ENCODE results near the gene ETV3.
"Not testable (repeated sequence)": the region's sequence is repeated elsewhere in the genome, so short reads cannot be mapped to it uniquely, and the experiment has no call there.

ETV3 gene

DNA sequence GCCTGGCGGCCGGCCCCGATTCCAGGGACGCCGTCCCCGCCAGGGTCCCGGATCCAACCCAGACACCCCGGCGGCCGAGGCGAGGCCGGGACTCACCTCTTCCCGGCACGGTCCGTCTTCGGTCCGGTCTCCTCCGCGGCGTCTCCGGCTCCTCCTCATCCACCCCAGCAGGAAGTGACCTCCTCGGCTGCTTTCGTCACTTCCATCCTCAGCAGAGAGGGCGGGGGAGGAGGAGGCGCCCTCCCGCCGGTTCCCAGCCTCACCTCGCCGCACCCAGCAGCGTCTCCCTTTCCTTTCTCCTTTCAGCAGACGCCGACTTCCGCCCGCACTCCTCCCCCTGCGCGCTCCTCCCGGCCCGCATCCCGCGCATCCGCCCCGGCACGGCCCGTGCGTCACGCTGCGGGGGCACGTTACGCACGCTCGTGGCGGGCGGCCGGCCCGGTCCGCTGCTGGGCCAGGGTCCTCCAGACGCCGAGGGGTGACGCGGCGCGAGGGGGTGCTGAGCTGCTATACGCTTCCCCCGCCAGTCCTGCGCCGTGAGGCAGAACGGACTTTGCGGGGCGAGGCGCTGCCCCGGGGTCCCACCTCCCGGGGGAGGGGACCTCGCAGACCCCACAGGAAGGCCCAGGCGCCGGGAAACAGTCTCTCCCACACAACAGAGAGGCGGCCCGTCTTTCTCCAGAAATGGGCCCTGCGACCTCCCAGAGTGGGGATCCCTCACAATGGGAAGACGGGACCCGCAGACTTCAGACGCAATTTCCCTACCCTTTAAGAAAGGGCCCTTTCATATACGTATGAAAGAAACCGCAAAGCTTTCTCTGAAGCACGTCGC, at the start of gene ETV3:
Gene ETV3, minus strand, starts transcription at position 176 of the 832 bp plus-strand sequence. CDS start 2,043 bp downstream, outside the sequence.
- no peaks in the 10 kb centered on the region for H3K27me3 ChIP-seq (ENCODE audit: control insufficient read depth in 1 of 2, insufficient read depth in 2 of 2, low read length in 2 of 2)
- H3K4me1 ChIP-seq (ENCODE audit: control insufficient read depth in 1 of 2, insufficient read depth in 2 of 2, low read length in 2 of 2), result peaks cover 34 to 46% of the 10 kb centered on the region in 2 donors
- H3K9ac ChIP-seq (ENCODE audit: low read depth in 1 of 2, low read length in 2 of 2), result peak within 1 kb of the TSS; percentile 91 to 95
- peaks cover 24 to 27% of the 10 kb centered on the region in 2 donors for H3K36me3 ChIP-seq (ENCODE audit: control insufficient read depth in 1 of 2, insufficient read depth in 2 of 2, low read length in 2 of 2)
- H3K4me3 ChIP-seq (ENCODE audit: low read depth in 1 of 2, low read length in 2 of 2), result peak within 1 kb of the TSS; percentile 76 to 93
- H3K9me3 ChIP-seq (ENCODE audit: control insufficient read depth in 1 of 2, low read length in 2 of 2), result no peaks in the 10 kb centered on the region
- H3K27ac ChIP-seq (ENCODE audit: low read depth, low read length), result peak within 1 kb of the TSS; percentile 96

DNA sequence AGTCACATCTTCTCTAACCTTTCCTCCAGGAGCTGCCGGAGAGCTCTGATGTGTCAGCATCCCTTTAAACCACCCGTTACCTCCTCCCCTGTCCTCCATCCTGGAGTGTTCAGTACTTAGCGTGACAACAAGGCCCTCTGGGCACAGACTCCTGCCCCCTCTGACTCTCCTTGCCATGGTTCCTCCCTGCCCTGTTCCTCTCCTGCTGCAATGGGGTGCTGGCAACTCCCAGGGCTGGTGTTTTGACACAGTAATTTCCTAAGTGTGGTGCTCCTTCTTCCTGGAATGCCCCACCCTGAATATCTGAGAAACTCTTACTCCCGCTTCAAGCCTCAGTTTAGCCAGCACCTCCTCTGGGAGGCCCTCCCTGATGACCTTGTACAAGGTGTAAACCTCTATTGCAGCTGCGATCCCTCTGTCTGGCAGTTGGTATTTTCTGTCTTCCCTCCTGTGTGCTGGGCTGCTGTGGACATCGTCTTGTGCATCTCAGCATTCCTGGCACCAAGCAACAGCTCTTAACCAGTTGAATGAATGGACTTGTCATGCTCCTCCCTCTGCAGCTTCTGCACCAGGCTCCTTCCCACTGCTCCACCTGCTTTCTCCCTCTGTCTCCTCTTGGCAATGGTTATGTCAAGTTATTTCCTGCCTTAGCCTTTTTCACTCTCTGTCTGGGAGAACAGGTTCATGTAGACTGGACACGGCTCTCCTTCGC, 48.2 kb upstream of the ETV3 start:
- H3K4me3 ChIP-seq (ENCODE audit: low read depth in 1 of 2, low read length in 2 of 2), result no peak overlapping the region
- H3K27ac ChIP-seq (ENCODE audit: low read depth, low read length), result no peak overlapping the region
- no peak overlapping the region for H3K9ac ChIP-seq (ENCODE audit: low read depth in 1 of 2, low read length in 2 of 2)
- H3K9me3 ChIP-seq (ENCODE audit: control insufficient read depth in 1 of 2, low read length in 2 of 2), result no peaks in the 10 kb centered on the region
- H3K36me3 ChIP-seq (ENCODE audit: control insufficient read depth in 1 of 2, insufficient read depth in 2 of 2, low read length in 2 of 2), result no peaks in the 10 kb centered on the region
- H3K27me3 ChIP-seq (ENCODE audit: control insufficient read depth in 1 of 2, insufficient read depth in 2 of 2, low read length in 2 of 2), result no peaks in the 10 kb centered on the region
- H3K4me1 ChIP-seq (ENCODE audit: control insufficient read depth in 1 of 2, insufficient read depth in 2 of 2, low read length in 2 of 2), result no peaks in the 10 kb centered on the region

DNA sequence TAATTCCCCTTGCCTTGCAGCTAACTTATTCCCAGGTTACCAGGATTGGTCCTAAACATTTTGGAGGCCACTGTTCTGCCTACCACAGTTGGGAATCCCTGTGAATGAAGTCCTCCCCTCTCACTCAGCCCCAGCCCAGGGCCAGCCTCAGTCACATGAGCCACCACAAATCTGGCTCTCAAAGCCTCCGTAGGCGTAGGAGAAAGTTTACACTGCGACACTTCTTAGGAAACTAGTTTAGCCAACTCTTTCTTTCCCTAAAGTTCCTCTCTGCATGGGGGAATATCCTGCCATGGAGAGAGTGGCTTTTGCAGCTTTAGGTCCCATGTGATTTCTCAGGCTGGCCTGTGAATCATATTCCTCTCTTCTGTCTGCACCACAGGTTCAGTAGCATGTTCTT, 45.7 kb upstream of the ETV3 start:
- no peaks in the 10 kb centered on the region for H3K36me3 ChIP-seq (ENCODE audit: control insufficient read depth in 1 of 2, insufficient read depth in 2 of 2, low read length in 2 of 2)
- H3K9me3 ChIP-seq (ENCODE audit: control insufficient read depth in 1 of 2, low read length in 2 of 2), result no peaks in the 10 kb centered on the region
- no peaks in the 10 kb centered on the region for H3K4me1 ChIP-seq (ENCODE audit: control insufficient read depth in 1 of 2, insufficient read depth in 2 of 2, low read length in 2 of 2)
- no peaks in the 10 kb centered on the region for H3K27me3 ChIP-seq (ENCODE audit: control insufficient read depth in 1 of 2, insufficient read depth in 2 of 2, low read length in 2 of 2)
- H3K27ac ChIP-seq (ENCODE audit: low read depth, low read length), result no peak overlapping the region
- H3K9ac ChIP-seq (ENCODE audit: low read depth in 1 of 2, low read length in 2 of 2), result no peak overlapping the region
- no peak overlapping the region for H3K4me3 ChIP-seq (ENCODE audit: low read depth in 1 of 2, low read length in 2 of 2)

DNA sequence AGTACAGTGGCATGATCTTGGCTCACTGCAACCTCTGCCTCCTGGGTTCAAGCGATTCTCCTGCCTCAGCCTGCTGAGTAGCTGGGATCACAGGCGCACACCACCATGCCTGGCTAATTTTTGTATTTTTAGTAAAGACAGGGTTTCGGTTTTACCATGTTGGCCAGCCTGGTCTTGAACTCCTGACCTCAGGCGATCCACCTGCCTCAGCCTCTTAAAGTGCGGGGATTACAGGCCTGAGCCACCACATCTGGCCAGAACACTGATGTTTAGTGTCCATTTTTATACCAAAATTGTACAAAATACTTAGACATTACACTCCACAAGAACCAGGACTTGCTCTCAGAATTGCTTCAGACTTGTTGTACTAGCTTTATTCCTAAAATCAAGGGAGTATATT, 44.2 kb upstream of the ETV3 start:
- not testable (repeated sequence) for H3K27ac ChIP-seq (ENCODE audit: low read depth, low read length); H3K9ac ChIP-seq (ENCODE audit: low read depth in 1 of 2, low read length in 2 of 2); H3K27me3 ChIP-seq (ENCODE audit: control insufficient read depth in 1 of 2, insufficient read depth in 2 of 2, low read length in 2 of 2); H3K4me3 ChIP-seq (ENCODE audit: low read depth in 1 of 2, low read length in 2 of 2); H3K36me3 ChIP-seq (ENCODE audit: control insufficient read depth in 1 of 2, insufficient read depth in 2 of 2, low read length in 2 of 2); H3K9me3 ChIP-seq (ENCODE audit: control insufficient read depth in 1 of 2, low read length in 2 of 2); H3K4me1 ChIP-seq (ENCODE audit: control insufficient read depth in 1 of 2, insufficient read depth in 2 of 2, low read length in 2 of 2)

DNA sequence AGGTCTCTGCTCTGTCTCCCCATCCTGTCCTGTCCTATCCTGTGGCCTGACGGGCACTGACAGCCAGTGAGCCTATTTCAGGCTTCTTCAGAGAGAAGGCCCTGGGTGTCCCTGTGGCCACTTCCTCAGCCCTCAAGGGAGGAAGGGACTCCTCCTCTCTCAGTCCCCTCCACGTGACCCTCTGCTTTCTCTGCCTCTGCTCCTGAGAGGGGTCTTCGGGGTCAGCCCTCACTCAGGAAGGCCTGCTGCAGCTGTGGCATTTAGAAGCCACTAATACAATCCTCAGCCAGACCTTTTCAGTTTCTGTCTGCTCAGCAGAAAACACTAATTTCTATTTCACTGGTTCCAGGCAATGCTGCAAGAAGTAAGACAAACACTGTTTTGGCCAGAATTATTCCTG, 43.6 kb upstream of the ETV3 start:
- H3K9me3 ChIP-seq (ENCODE audit: control insufficient read depth in 1 of 2, low read length in 2 of 2), result no peaks in the 10 kb centered on the region
- H3K36me3 ChIP-seq (ENCODE audit: control insufficient read depth in 1 of 2, insufficient read depth in 2 of 2, low read length in 2 of 2), result no peaks in the 10 kb centered on the region
- H3K4me1 ChIP-seq (ENCODE audit: control insufficient read depth in 1 of 2, insufficient read depth in 2 of 2, low read length in 2 of 2), result no peaks in the 10 kb centered on the region
- no peak overlapping the region for H3K9ac ChIP-seq (ENCODE audit: low read depth in 1 of 2, low read length in 2 of 2)
- no peaks in the 10 kb centered on the region for H3K27me3 ChIP-seq (ENCODE audit: control insufficient read depth in 1 of 2, insufficient read depth in 2 of 2, low read length in 2 of 2)
- H3K27ac ChIP-seq (ENCODE audit: low read depth, low read length), result no peak overlapping the region
- H3K4me3 ChIP-seq (ENCODE audit: low read depth in 1 of 2, low read length in 2 of 2), result no peak overlapping the region

DNA sequence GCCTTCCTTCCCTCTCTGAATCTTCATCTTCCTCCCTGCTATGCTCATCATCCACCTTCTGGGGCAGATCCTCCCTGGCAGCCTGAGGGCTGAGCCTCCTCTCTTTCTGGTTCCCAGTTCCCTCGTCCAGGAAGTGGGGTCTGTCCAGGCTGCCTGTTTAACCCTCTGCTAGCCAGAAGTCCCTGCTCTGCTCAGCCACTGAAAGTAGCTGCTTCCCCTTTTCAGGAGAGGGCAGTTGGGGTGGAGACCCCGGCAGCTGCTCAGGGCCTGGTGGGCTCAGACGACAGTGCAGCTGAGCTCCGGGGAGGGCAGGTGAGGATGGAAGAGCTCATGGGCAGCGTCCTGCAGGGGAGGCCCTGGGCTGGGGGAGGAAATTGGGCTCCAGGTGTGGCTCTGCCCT, 43.1 kb upstream of the ETV3 start:
- Histone ChIP-seq H3K4me3 (ENCODE audit: low read depth in 1 of 2, low read length in 2 of 2) (no peak overlapping the region), H3K4me1 (ENCODE audit: control insufficient read depth in 1 of 2, insufficient read depth in 2 of 2, low read length in 2 of 2) (no peaks in the 10 kb centered on the region), H3K9ac (ENCODE audit: low read depth in 1 of 2, low read length in 2 of 2) (no peak overlapping the region), H3K27ac (ENCODE audit: low read depth, low read length) (no peak overlapping the region), H3K27me3 (ENCODE audit: control insufficient read depth in 1 of 2, insufficient read depth in 2 of 2, low read length in 2 of 2) (no peaks in the 10 kb centered on the region), H3K36me3 (ENCODE audit: control insufficient read depth in 1 of 2, insufficient read depth in 2 of 2, low read length in 2 of 2) (no peaks in the 10 kb centered on the region), H3K9me3 (ENCODE audit: control insufficient read depth in 1 of 2, low read length in 2 of 2) (no peaks in the 10 kb centered on the region)

DNA sequence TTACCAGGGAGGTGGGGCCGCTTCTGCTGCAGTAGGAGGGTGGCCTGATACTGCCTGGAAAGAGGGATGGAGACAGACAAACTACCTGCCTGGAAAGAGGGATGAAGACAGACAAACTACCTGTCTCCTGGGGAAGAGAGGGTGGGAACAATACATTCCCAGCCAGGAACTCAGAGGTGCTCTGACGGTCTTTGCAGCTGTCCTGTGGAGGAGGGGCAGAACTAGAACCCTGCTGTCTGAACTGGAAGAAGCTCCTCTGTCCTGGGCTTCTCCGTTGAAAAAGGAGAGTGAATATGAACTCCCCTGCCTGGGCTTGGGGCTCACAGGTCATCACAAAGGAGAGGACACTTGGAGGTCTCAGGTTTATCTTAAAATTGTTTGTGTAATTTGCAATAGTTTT, 40.3 kb upstream of the ETV3 start:
- no peaks in the 10 kb centered on the region for H3K27me3 ChIP-seq (ENCODE audit: control insufficient read depth in 1 of 2, insufficient read depth in 2 of 2, low read length in 2 of 2)
- no peaks in the 10 kb centered on the region for H3K9me3 ChIP-seq (ENCODE audit: control insufficient read depth in 1 of 2, low read length in 2 of 2)
- H3K36me3 ChIP-seq (ENCODE audit: control insufficient read depth in 1 of 2, insufficient read depth in 2 of 2, low read length in 2 of 2), result no peaks in the 10 kb centered on the region
- H3K9ac ChIP-seq (ENCODE audit: low read depth in 1 of 2, low read length in 2 of 2), result no peak overlapping the region
- H3K27ac ChIP-seq (ENCODE audit: low read depth, low read length), result no peak overlapping the region
- H3K4me3 ChIP-seq (ENCODE audit: low read depth in 1 of 2, low read length in 2 of 2), result no peak overlapping the region
- H3K4me1 ChIP-seq (ENCODE audit: control insufficient read depth in 1 of 2, insufficient read depth in 2 of 2, low read length in 2 of 2), result no peaks in the 10 kb centered on the region

DNA sequence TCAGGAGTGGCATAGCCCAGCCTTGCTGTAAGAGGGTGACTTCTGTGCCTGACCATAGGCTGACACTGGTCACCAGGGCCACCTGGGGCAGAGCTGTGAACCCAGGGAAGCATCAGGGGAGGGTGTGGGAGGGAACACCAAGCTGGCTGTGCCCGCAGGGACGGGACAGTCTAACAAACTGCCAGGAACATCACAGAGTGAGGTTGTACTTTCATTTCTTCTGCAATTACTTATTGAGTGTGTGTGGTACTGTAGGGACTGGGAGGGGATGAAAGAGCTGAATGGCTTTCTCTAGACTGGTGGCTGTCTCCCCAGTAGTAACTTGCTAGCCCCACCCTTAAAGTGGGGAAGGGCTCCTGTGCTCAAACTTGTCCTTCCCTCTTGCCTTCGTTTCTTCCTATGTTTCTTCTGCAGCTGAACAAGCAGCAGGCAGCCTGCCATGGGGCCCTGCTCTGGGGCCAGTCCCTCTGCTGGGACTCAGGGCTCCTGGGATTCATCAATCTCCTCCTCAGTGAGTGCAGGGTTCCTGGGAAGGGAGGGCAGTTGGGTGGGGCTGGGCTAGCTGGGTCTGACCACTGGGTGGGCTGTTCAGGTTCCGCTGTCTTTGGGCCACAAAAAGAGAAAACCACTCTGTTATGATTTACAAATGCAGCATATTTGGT, 39.7 kb upstream of the ETV3 start:
- Histone ChIP-seq H3K27ac (ENCODE audit: low read depth, low read length) (no peak overlapping the region), H3K27me3 (ENCODE audit: control insufficient read depth in 1 of 2, insufficient read depth in 2 of 2, low read length in 2 of 2) (no peaks in the 10 kb centered on the region), H3K4me1 (ENCODE audit: control insufficient read depth in 1 of 2, insufficient read depth in 2 of 2, low read length in 2 of 2) (no peaks in the 10 kb centered on the region), H3K36me3 (ENCODE audit: control insufficient read depth in 1 of 2, insufficient read depth in 2 of 2, low read length in 2 of 2) (no peaks in the 10 kb centered on the region), H3K9ac (ENCODE audit: low read depth in 1 of 2, low read length in 2 of 2) (no peak overlapping the region), H3K4me3 (ENCODE audit: low read depth in 1 of 2, low read length in 2 of 2) (no peak overlapping the region), H3K9me3 (ENCODE audit: control insufficient read depth in 1 of 2, low read length in 2 of 2) (no peaks in the 10 kb centered on the region)

DNA sequence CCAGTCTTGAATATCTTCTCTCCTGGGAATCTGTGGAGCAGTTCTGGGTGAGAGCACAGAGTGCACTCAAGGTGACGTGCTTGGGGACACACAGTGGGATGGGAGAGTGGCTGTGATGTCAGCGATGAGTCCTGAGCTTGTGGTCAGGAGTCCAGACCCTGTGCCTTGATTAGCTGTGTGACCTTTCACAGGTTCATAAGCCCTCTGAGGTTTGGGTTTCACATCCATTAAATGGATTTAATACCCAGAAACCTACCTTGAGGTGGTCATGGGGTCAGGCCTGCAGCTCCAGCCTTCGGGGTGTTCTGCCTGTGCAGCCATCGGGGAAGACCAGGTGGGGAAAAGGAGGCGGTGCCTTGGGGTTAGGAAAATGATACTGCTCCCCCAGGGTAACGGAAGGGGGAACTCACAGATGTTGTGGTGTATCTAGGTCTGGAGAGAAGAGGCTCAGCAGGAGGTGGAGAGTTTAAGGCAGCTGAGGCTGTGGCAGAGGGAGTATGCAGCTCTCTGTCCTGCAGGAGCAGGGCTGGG, 38.5 kb upstream of the ETV3 start:
- no peak overlapping the region for H3K4me3 ChIP-seq (ENCODE audit: low read depth in 1 of 2, low read length in 2 of 2)
- H3K4me1 ChIP-seq (ENCODE audit: control insufficient read depth in 1 of 2, insufficient read depth in 2 of 2, low read length in 2 of 2), result no peaks in the 10 kb centered on the region
- no peak overlapping the region for H3K27ac ChIP-seq (ENCODE audit: low read depth, low read length)
- H3K9me3 ChIP-seq (ENCODE audit: control insufficient read depth in 1 of 2, low read length in 2 of 2), result no peaks in the 10 kb centered on the region
- H3K36me3 ChIP-seq (ENCODE audit: control insufficient read depth in 1 of 2, insufficient read depth in 2 of 2, low read length in 2 of 2), result no peaks in the 10 kb centered on the region
- H3K27me3 ChIP-seq (ENCODE audit: control insufficient read depth in 1 of 2, insufficient read depth in 2 of 2, low read length in 2 of 2), result no peaks in the 10 kb centered on the region
- H3K9ac ChIP-seq (ENCODE audit: low read depth in 1 of 2, low read length in 2 of 2), result no peak overlapping the region

DNA sequence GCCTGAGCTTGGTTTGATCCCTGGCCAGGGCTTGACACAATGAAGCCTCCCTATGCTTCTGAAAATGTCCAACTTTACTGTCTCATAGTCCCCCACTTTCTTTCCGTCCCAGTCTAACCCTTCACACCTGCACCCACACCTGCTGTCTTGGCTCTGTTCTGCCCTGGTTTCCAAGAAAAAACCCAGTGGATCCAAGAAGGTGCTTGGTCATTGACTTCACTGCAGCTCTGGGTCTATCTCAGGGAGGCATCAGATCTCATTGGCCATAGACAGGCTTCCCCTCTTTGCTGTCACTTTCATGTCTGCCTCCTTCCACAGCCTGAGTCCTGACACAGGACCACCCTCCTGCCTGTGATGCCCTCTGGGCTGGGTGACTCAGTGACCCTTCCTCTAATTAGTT, 37.8 kb upstream of the ETV3 start:
- Histone ChIP-seq H3K9me3 (ENCODE audit: control insufficient read depth in 1 of 2, low read length in 2 of 2) (no peaks in the 10 kb centered on the region), H3K4me1 (ENCODE audit: control insufficient read depth in 1 of 2, insufficient read depth in 2 of 2, low read length in 2 of 2) (no peaks in the 10 kb centered on the region), H3K36me3 (ENCODE audit: control insufficient read depth in 1 of 2, insufficient read depth in 2 of 2, low read length in 2 of 2) (no peaks in the 10 kb centered on the region), H3K4me3 (ENCODE audit: low read depth in 1 of 2, low read length in 2 of 2) (no peak overlapping the region), H3K27me3 (ENCODE audit: control insufficient read depth in 1 of 2, insufficient read depth in 2 of 2, low read length in 2 of 2) (no peaks in the 10 kb centered on the region), H3K27ac (ENCODE audit: low read depth, low read length) (no peak overlapping the region), H3K9ac (ENCODE audit: low read depth in 1 of 2, low read length in 2 of 2) (no peak overlapping the region)

Measured in duodenal mucosa (tissue), 2 donors.